Activated CD8-positive, alpha-beta T cell treated with anti-CD3 and anti-CD28 coated beads for 36 hours (primary cell): Measurements from ENCODE around the gene EGFR. TPM values are rescaled to one million over a fixed set of nuclear protein-coding genes. Genes with fewer than 3 reads are reported as not detected.

Experiments used
- ATAC-seq: fragments of 200-7000 bp; cut with Tn5 transposase; one replicate; pipeline ENCODE4 v1.10.0; 2021; ENCODE audit warnings: mild to moderate bottlenecking, moderate library complexity
- CTCF ChIA-PET: fragments of 350-600 bp; sonication (Branson Sonifier 250); formaldehyde crosslinking; loops from one replicate; lab custom pipeline; 2021; ENCODE audit warnings: antibody characterized with exemption; lab: Charles Lee
- POLR2A ChIA-PET: fragments of 350-600 bp; sonication (Branson Sonifier 250); formaldehyde crosslinking; loops from one replicate; lab custom pipeline; 2021; ENCODE audit warnings: antibody characterized with exemption; lab: Charles Lee
- DNase-seq: peaks from one replicate; pipeline ENCODE4 v3.0.0-alpha.2; 2020
- H3K27ac Mint-ChIP-seq: one replicate; pipeline ENCODE4 v1.8.0; 2021; ENCODE audit warnings: mild to moderate bottlenecking, mixed read lengths
- H3K27me3 Mint-ChIP-seq: one replicate; pipeline ENCODE4 v1.8.0; 2021; ENCODE audit warnings: mixed read lengths
- H3K36me3 Mint-ChIP-seq: one replicate; pipeline ENCODE4 v1.8.0; 2021; ENCODE audit warnings: low read depth, mixed read lengths
- H3K4me1 Mint-ChIP-seq: one replicate; pipeline ENCODE4 v1.8.0; 2021; ENCODE audit warnings: low read depth, mixed read lengths
- H3K4me3 Mint-ChIP-seq: one replicate; pipeline ENCODE4 v1.8.0; 2021; ENCODE audit warnings: mild to moderate bottlenecking, moderate library complexity, mixed read lengths
- H3K9me3 Mint-ChIP-seq: one replicate; pipeline ENCODE4 v1.8.0; 2021; ENCODE audit warnings: mixed read lengths
- CTCF ChIP-seq: fragments of 200-600 bp; IDR thresholded peaks from one replicate; pipeline ENCODE4 v1.8.0; 2022; ENCODE audit warnings: antibody characterized with exemption, mild to moderate bottlenecking
- intact Hi-C: fragments of 100-400 bp; cut with micrococcal nuclease; formaldehyde crosslinking; loops from one replicate; pipeline ENCODE4 v1.10.0; 2022
- total RNA-seq, 2 experiments: library from RNA; stranded (reverse); gene quantifications; one replicate each; pipeline ENCODE4 v1.2.3, GENCODE V29; 2021

The EGFR gene
- total RNA-seq, 2 experiments from 2014 or later, result not detected

GRCh38 chr7:54980521-54980920 is 38.3 kb upstream of the EGFR start:
- intact Hi-C loops, result no loop called here
- no peaks in the 10 kb centered on the region for H3K9me3 Mint-ChIP-seq
- CTCF ChIA-PET, result no interaction called here
- H3K27me3 Mint-ChIP-seq, result peaks cover 6% of the 10 kb centered on the region
- ATAC-seq (no peak), DNase-seq (no peak)
- no peak overlapping the region for H3K4me3 Mint-ChIP-seq
- H3K36me3 Mint-ChIP-seq, result no peaks in the 10 kb centered on the region
- no peak overlapping the region for H3K27ac Mint-ChIP-seq
- POLR2A ChIA-PET, result no interaction called here
- H3K4me1 Mint-ChIP-seq, result no peaks in the 10 kb centered on the region
- TF ChIP-seq CTCF, result no peak

GRCh38 chr7:54981913-54982312 is 36.9 kb upstream of the EGFR start:
- DNase-seq, result no peak
- Mint-ChIP-seq H3K27ac (no peak overlapping the region), H3K4me3 (no peak overlapping the region), H3K27me3 (peaks cover 6% of the 10 kb centered on the region), H3K36me3 (no peaks in the 10 kb centered on the region), H3K9me3 (no peaks in the 10 kb centered on the region), H3K4me1 (no peaks in the 10 kb centered on the region)
- no peak for TF ChIP-seq CTCF
- intact Hi-C loops, result no loop called here
- no peak for ATAC-seq
- ChIA-PET CTCF (no interaction called here), POLR2A (no interaction called here)

GRCh38 chr7:54985426-54986330 is 33.1 kb upstream of the EGFR start:
- no peak for ATAC-seq
- no peaks in the 10 kb centered on the region for H3K9me3 Mint-ChIP-seq
- TF ChIP-seq CTCF, result no peak
- ChIA-PET CTCF (interaction anchor here (0.6 kb wide), 1 partner anchor 28 kb away, joined by 3 read pairs; no protein-coding TSS in a partner anchor), POLR2A (no interaction called here)
- H3K4me3 Mint-ChIP-seq, result no peak overlapping the region
- peaks cover 6% of the 10 kb centered on the region for H3K27me3 Mint-ChIP-seq
- H3K27ac Mint-ChIP-seq, result no peak overlapping the region
- no peaks in the 10 kb centered on the region for H3K36me3 Mint-ChIP-seq
- intact Hi-C loops, result no loop called here
- no peak for DNase-seq
- no peaks in the 10 kb centered on the region for H3K4me1 Mint-ChIP-seq

GRCh38 chr7:54986716-54987115 is 32.1 kb upstream of the EGFR start:
- no peaks in the 10 kb centered on the region for H3K9me3 Mint-ChIP-seq
- peaks cover 6% of the 10 kb centered on the region for H3K27me3 Mint-ChIP-seq

More at GRCh38 chr7:54986716-54987115, 32.1 kb upstream of the EGFR start:
- no peak for TF ChIP-seq CTCF
- Mint-ChIP-seq H3K4me3 (no peak overlapping the region), H3K27ac (no peak overlapping the region), H3K36me3 (no peaks in the 10 kb centered on the region), H3K4me1 (no peaks in the 10 kb centered on the region)
- no peak for ATAC-seq
- intact Hi-C loops, result no loop called here
- CTCF ChIA-PET, result no interaction called here
- no peak for DNase-seq
- POLR2A ChIA-PET, result no interaction called here
